NCI-H510A treated with DMSO at 0.1 percent for 48 hours (cell line): ENCODE results near the gene WDR82.
"Not testable (repeated sequence)": the region's sequence is repeated elsewhere in the genome, so short reads cannot be mapped to it uniquely, and the experiment has no call there.

Experiments
- DNase-seq: peaks from one replicate; lab custom pipeline; 2025; lab: John Stamatoyannopoulos, UW

The WDR82 gene

GRCh38 chr3:52289747-52290595 lies 11.5 kb upstream of the WDR82 start:
- no peak for DNase-seq

GRCh38 chr3:52289338-52289746 lies 10.9 kb upstream of the WDR82 start:
- no peak for DNase-seq

- DNase-seq, result no peak
These were observed 10.2 kb upstream of the WDR82 start for GRCh38 chr3:52288674-52289073.

GRCh38 chr3:52286777-52287110 lies 8.3 kb upstream of the WDR82 start:
- no peak for DNase-seq

- DNase-seq, result not testable (repeated sequence)
These were observed 5.6 kb upstream of the WDR82 start for GRCh38 chr3:52284051-52284450.

GRCh38 chr3:52283306-52283705 lies 4.9 kb upstream of the WDR82 start:
- DNase-seq, result no peak

- no peak for DNase-seq
These were observed 3.7 kb upstream of the WDR82 start for GRCh38 chr3:52281981-52282801.

GRCh38 chr3:52280050-52280461 lies 1.6 kb upstream of the WDR82 start:
- DNase-seq, result no peak

- DNase-seq, result no peak
These were observed 1.1 kb upstream of the WDR82 start for GRCh38 chr3:52279596-52279995.

GRCh38 chr3:52277972-52278509 lies 408 bp downstream of the WDR82 start:
- peak; percentile 33 for DNase-seq

GRCh38 chr3:52277071-52277964 lies 1.1 kb downstream of the WDR82 start:
- DNase-seq, result peak; percentile 12

GRCh38 chr3:52274781-52275180 lies 3.7 kb downstream of the WDR82 start:
- not testable (repeated sequence) for DNase-seq

- DNase-seq, result no peak
These were observed 5.6 kb downstream of the WDR82 start for GRCh38 chr3:52272831-52273230.

- not testable (repeated sequence) for DNase-seq
These were observed 6.3 kb downstream of the WDR82 start for GRCh38 chr3:52272172-52272571.

GRCh38 chr3:52270252-52270754 lies 8.1 kb downstream of the WDR82 start:
- no peak for DNase-seq

- no peak for DNase-seq
These were observed 8.7 kb downstream of the WDR82 start for GRCh38 chr3:52269776-52270175.

- DNase-seq, result no peak
These were observed 10.4 kb downstream of the WDR82 start for GRCh38 chr3:52268036-52268435.

GRCh38 chr3:52265387-52265786 lies 13.1 kb downstream of the WDR82 start:
- DNase-seq, result no peak

GRCh38 chr3:52262447-52262846 lies 16.0 kb downstream of the WDR82 start:
- no peak for DNase-seq

GRCh38 chr3:52259448-52259847 lies 19.0 kb downstream of the WDR82 start:
- no peak for DNase-seq

- no peak for DNase-seq
These were observed 19.4 kb downstream of the WDR82 start for GRCh38 chr3:52259035-52259434.

- DNase-seq, result no peak
These were observed 20.5 kb downstream of the WDR82 start for GRCh38 chr3:52257911-52258310.
